PC-9 (cell line): ENCODE results near the gene HAO2. TPM values are rescaled to one million over a fixed set of nuclear protein-coding genes. Genes with fewer than 3 reads are reported as not detected.
"Not testable (repeated sequence)": the region's sequence is repeated elsewhere in the genome, so short reads cannot be mapped to it uniquely, and the experiment has no call there.

Experiments
- BruUV-seq: library from RNA; stranded (reverse); fragments of 400-500 nt; replicated peaks from 2 replicates; lab custom pipeline; 2021; lab: Mats Ljungman, UMichigan
- CTCF ChIA-PET: fragments of 300-600 bp; sonication (Branson Sonifier 250); formaldehyde crosslinking; loops from one replicate; lab custom pipeline; 2022; ENCODE audit warnings: antibody characterized with exemption; lab: Charles Lee
- POLR2A ChIA-PET: fragments of 300-600 bp; sonication (Branson Sonifier 250); formaldehyde crosslinking; loops from one replicate; lab custom pipeline; 2022; ENCODE audit warnings: antibody characterized with exemption; ENCODE audit not compliant: unreplicated experiment; lab: Charles Lee
- DNase-seq, 2 experiments: peaks; one replicate each; pipeline versions ENCODE4 v3.0.0 to v3.0.0-alpha.2; 2015 to 2022; ENCODE audit warnings: mixed read lengths in 1 of 2
- H2AFZ ChIP-seq: fragments of 200-600 bp; sonication (generic); 2 replicates; pipeline ENCODE4 v1.8.1; 2017; ENCODE audit warnings: antibody characterized with exemption
- H3F3A ChIP-seq: fragments of 200-600 bp; sonication (generic); 2 replicates; pipeline ENCODE4 v1.8.1; 2017; ENCODE audit warnings: antibody characterized with exemption, mild to moderate bottlenecking, low read depth; ENCODE audit not compliant: insufficient read depth
- H3K27ac ChIP-seq: fragments of 200-600 bp; sonication (generic); 2 replicates; pipeline ENCODE4 v1.6.1; 2016; ENCODE audit warnings: mixed run types
- H3K27me3 ChIP-seq: fragments of 200-600 bp; sonication (generic); 2 replicates; pipeline ENCODE4 v1.6.1; 2016; ENCODE audit warnings: low read depth, mixed run types; ENCODE audit not compliant: insufficient read depth
- H3K36me3 ChIP-seq: fragments of 200-600 bp; sonication (generic); 2 replicates; pipeline ENCODE4 v1.6.1; 2016; ENCODE audit warnings: low read depth, mixed run types
- H3K4me1 ChIP-seq: fragments of 200-600 bp; sonication (generic); replicated peaks from 2 replicates; pipeline ENCODE4 v1.6.1; 2016; ENCODE audit warnings: mixed run types; ENCODE audit not compliant: insufficient read depth
- H3K4me2 ChIP-seq: fragments of 200-600 bp; sonication (generic); 2 replicates; pipeline ENCODE4 v1.6.1; 2017; ENCODE audit warnings: mixed run types
- H3K4me3 ChIP-seq: fragments of 200-600 bp; sonication (generic); 2 replicates; pipeline ENCODE4 v1.6.1; 2016; ENCODE audit warnings: mixed run types
- H3K79me2 ChIP-seq: fragments of 200-600 bp; sonication (generic); 2 replicates; pipeline ENCODE4 v1.6.1; 2017; ENCODE audit warnings: low read depth, mixed run types
- H3K9me2 ChIP-seq: fragments of 200-600 bp; sonication (generic); 2 replicates; pipeline ENCODE4 v1.8.1; 2017; ENCODE audit warnings: mild to moderate bottlenecking; ENCODE audit not compliant: insufficient read depth
- H3K9me3 ChIP-seq: fragments of 200-600 bp; sonication (generic); 2 replicates; pipeline ENCODE4 v1.8.1; 2016; ENCODE audit warnings: low read depth; ENCODE audit not compliant: insufficient read depth
- H4K20me1 ChIP-seq: fragments of 200-600 bp; sonication (generic); 2 replicates; pipeline ENCODE4 v1.8.1; 2017; ENCODE audit not compliant: insufficient read depth
- CTCF ChIP-seq: fragments of 200-600 bp; sonication (generic); conservative IDR thresholded peaks from 2 replicates; pipeline ENCODE4 v1.6.1; 2017; ENCODE audit warnings: mixed run types, antibody characterized with exemption, mild to moderate bottlenecking, moderate library complexity
- EZH2 ChIP-seq: fragments of 200-600 bp; sonication (generic); IDR thresholded peaks from 2 replicates; pipeline ENCODE4 v1.8.0; 2017; ENCODE audit warnings: antibody characterized with exemption, low read depth
- intact Hi-C: fragments of 100-400 bp; cut with micrococcal nuclease; formaldehyde crosslinking; loops from one replicate; pipeline ENCODE4 v1.10.0; 2022; ENCODE audit not compliant: unreplicated experiment
- total RNA-seq: library from RNA; stranded (reverse); gene quantifications from 2 replicates; pipeline ENCODE4 v1.2.3, GENCODE V29; 2021

The HAO2 gene
- total RNA-seq, 1 experiment from 2014 or later = not detected

- H3K79me2 ChIP-seq = no peaks in the 10 kb centered on the region
- no peak overlapping the region for H3K27ac ChIP-seq
- no peaks in the 10 kb centered on the region for H3K9me2 ChIP-seq
- H3K36me3 ChIP-seq = no peaks in the 10 kb centered on the region
- ChIA-PET CTCF (no interaction called here), POLR2A (no interaction called here)
- H3F3A ChIP-seq = no peaks in the 10 kb centered on the region; the same call in 1 of the 2 replicates
- no peaks in the 10 kb centered on the region for H3K27me3 ChIP-seq
- BruUV-seq = no TSS peak
- no peak for TF ChIP-seq CTCF
- TF ChIP-seq EZH2 = no peak
- H3K4me2 ChIP-seq = no peak overlapping the region
- intact Hi-C loops = no loop called here
- H3K4me1 ChIP-seq = peaks cover 11% of the 10 kb centered on the region; the same call in 1 of the 2 replicates
- no peak for DNase-seq
- H3K9me3 ChIP-seq = no peaks in the 10 kb centered on the region
- H4K20me1 ChIP-seq = no peaks in the 10 kb centered on the region
- H3K4me3 ChIP-seq = no peak overlapping the region
- no peak overlapping the region for H2AFZ ChIP-seq
Measured at GRCh38 chr1:119332622-119333021, 36.0 kb upstream of the HAO2 start.

- Histone ChIP-seq H3K4me3 (no peak overlapping the region), H3K27ac (no peak overlapping the region), H3K36me3 (no peaks in the 10 kb centered on the region), H4K20me1 (no peaks in the 10 kb centered on the region), H3K27me3 (no peaks in the 10 kb centered on the region), H3K9me2 (no peaks in the 10 kb centered on the region), H3K4me2 (no peak overlapping the region), H3K9me3 (no peaks in the 10 kb centered on the region), H2AFZ (no peak overlapping the region), H3K4me1 (peaks cover 11% of the 10 kb centered on the region; the same call in 1 of the 2 replicates), H3F3A (no peaks in the 10 kb centered on the region; the same call in 1 of the 2 replicates), H3K79me2 (no peaks in the 10 kb centered on the region)
- POLR2A ChIA-PET = no interaction called here
- CTCF ChIA-PET = no interaction called here
- DNase-seq = no peak
- TF ChIP-seq EZH2 (no peak), CTCF (no peak)
- no TSS peak for BruUV-seq
- intact Hi-C loops = no loop called here
Measured at GRCh38 chr1:119333163-119333896, 35.3 kb upstream of the HAO2 start.

- peaks cover 11% of the 10 kb centered on the region; the same call in 1 of the 2 replicates for H3K4me1 ChIP-seq
- H3K9me3 ChIP-seq, intact Hi-C loops, H4K20me1 ChIP-seq, H3K79me2 ChIP-seq, H3K9me2 ChIP-seq, DNase-seq, CTCF ChIA-PET, H3K36me3 ChIP-seq, H3K27me3 ChIP-seq, H3K27ac ChIP-seq, POLR2A ChIA-PET, H3K4me3 ChIP-seq, H2AFZ ChIP-seq, H3F3A ChIP-seq, BruUV-seq, H3K4me2 ChIP-seq: not testable (repeated sequence)
Measured at GRCh38 chr1:119333897-119334250, 34.7 kb upstream of the HAO2 start.
